Activated naive CD4-positive, alpha-beta T cell treated with anti-CD3 and anti-CD28 coated beads for 36 hours (primary cell): ENCODE results near the gene EEIG1. TPM values are rescaled to one million over a fixed set of nuclear protein-coding genes. Genes with fewer than 3 reads are reported as not detected.

Experiments
- CTCF ChIA-PET: fragments of 350-600 bp; sonication (Branson Sonifier 250); formaldehyde crosslinking; loops from one replicate; lab custom pipeline; 2021; ENCODE audit warnings: antibody characterized with exemption; lab: Charles Lee
- DNase-seq: peaks from one replicate; pipeline ENCODE4 v3.0.0-alpha.2; 2020
- H3K27ac Mint-ChIP-seq: one replicate; pipeline ENCODE4 v1.8.0; 2021; ENCODE audit warnings: mild to moderate bottlenecking, mixed read lengths
- H3K27me3 Mint-ChIP-seq: one replicate; pipeline ENCODE4 v1.8.0; 2021; ENCODE audit warnings: low read depth, mixed read lengths
- H3K36me3 Mint-ChIP-seq: one replicate; pipeline ENCODE4 v1.8.0; 2021; ENCODE audit warnings: low read depth, mixed read lengths
- H3K4me1 Mint-ChIP-seq: one replicate; pipeline ENCODE4 v1.8.0; 2021; ENCODE audit warnings: low read depth, mixed read lengths
- H3K4me3 Mint-ChIP-seq: one replicate; pipeline ENCODE4 v1.8.0; 2021; ENCODE audit warnings: mild to moderate bottlenecking, moderate library complexity, mixed read lengths
- H3K9me3 Mint-ChIP-seq: one replicate; pipeline ENCODE4 v1.8.0; 2021; ENCODE audit warnings: mixed read lengths
- intact Hi-C: fragments of 100-400 bp; cut with micrococcal nuclease; formaldehyde crosslinking; loops from one replicate; pipeline ENCODE4 v1.15.1; 2023
- total RNA-seq, 2 experiments: library from RNA; stranded (reverse); gene quantifications; one replicate each; pipeline ENCODE4 v1.2.3, GENCODE V29; 2021

Gene EEIG1
- total RNA-seq, 2 experiments from 2014 or later = 61.0 to 70.8 TPM

GRCh38 chr9:127972236-127972871, 8.4 kb downstream of the EEIG1 start:
- Mint-ChIP-seq H3K4me1 (peaks cover 94% of the 10 kb centered on the region), H3K27ac (peak overlapping the region; percentile 87), H3K4me3 (peak overlapping the region; percentile 94), H3K36me3 (peaks cover 24% of the 10 kb centered on the region), H3K27me3 (no peaks in the 10 kb centered on the region), H3K9me3 (no peaks in the 10 kb centered on the region)
- intact Hi-C loops = no loop called here
- no peak for DNase-seq
- CTCF ChIA-PET = interaction anchor here (1.1 to 15.2 kb wide), 6 partner anchors 15 to 61 kb away, joined by 3 to 142 read pairs (median 42); no protein-coding TSS in a partner anchor

- Mint-ChIP-seq H3K27me3 (no peaks in the 10 kb centered on the region), H3K36me3 (peaks cover 22% of the 10 kb centered on the region), H3K4me1 (peaks cover 96% of the 10 kb centered on the region), H3K9me3 (no peaks in the 10 kb centered on the region), H3K27ac (peak overlapping the region; percentile 99), H3K4me3 (peak overlapping the region; percentile 94)
- intact Hi-C loops = loop anchor here (2.0 kb wide), 2 partner anchors 35 to 305 kb away; partner anchors contain the start of genes GOLGA2 and SWI5
- peak; percentile 48 for DNase-seq
- CTCF ChIA-PET = interaction anchor here (1.1 to 15.2 kb wide), 6 partner anchors 14 to 62 kb away, joined by 3 to 142 read pairs (median 8); no protein-coding TSS in a partner anchor
Measured at GRCh38 chr9:127971357-127972235, 9.2 kb downstream of the EEIG1 start.

- Mint-ChIP-seq H3K36me3 (peaks cover 16% of the 10 kb centered on the region), H3K27ac (peak overlapping the region; percentile 99), H3K9me3 (no peaks in the 10 kb centered on the region), H3K4me3 (peak overlapping the region; percentile 72), H3K27me3 (no peaks in the 10 kb centered on the region), H3K4me1 (peaks cover 96% of the 10 kb centered on the region)
- intact Hi-C loops = loop anchor here (1.0 to 2.0 kb wide), 7 partner anchors 11 to 306 kb away; partner anchors contain the start of genes GOLGA2 and SWI5
- CTCF ChIA-PET = interaction anchor here (1.0 to 15.2 kb wide), 8 partner anchors 9 to 63 kb away, joined by 3 to 142 read pairs (median 6); no protein-coding TSS in a partner anchor
- DNase-seq = peak; percentile 93
Measured at GRCh38 chr9:127970401-127971313, 10.1 kb downstream of the EEIG1 start.

GRCh38 chr9:127968700-127969383, 11.9 kb downstream of the EEIG1 start:
- peak; percentile 68 for DNase-seq
- intact Hi-C loops = no loop called here

GRCh38 chr9:127968042-127968441, 12.7 kb downstream of the EEIG1 start:
- Mint-ChIP-seq H3K27me3 (no peaks in the 10 kb centered on the region), H3K9me3 (no peaks in the 10 kb centered on the region), H3K36me3 (peaks cover 20% of the 10 kb centered on the region), H3K4me1 (peaks cover 97% of the 10 kb centered on the region), H3K4me3 (peak overlapping the region; percentile 72), H3K27ac (peak overlapping the region; percentile 99)
- intact Hi-C loops = no loop called here
- peak; percentile 83 for DNase-seq
- CTCF ChIA-PET = interaction anchor here (1.5 kb wide), 1 partner anchor 26 kb away, joined by 5 read pairs; no protein-coding TSS in a partner anchor

More at GRCh38 chr9:127968700-127969383, 11.9 kb downstream of the EEIG1 start:
- Mint-ChIP-seq H3K4me3 (peak overlapping the region; percentile 72), H3K27ac (peak overlapping the region; percentile 99), H3K36me3 (peaks cover 16% of the 10 kb centered on the region), H3K4me1 (peaks cover 96% of the 10 kb centered on the region), H3K9me3 (no peaks in the 10 kb centered on the region), H3K27me3 (no peaks in the 10 kb centered on the region)
- CTCF ChIA-PET = interaction anchor here (2.9 to 15.2 kb wide), 2 partner anchors 58 to 65 kb away, joined by 8 to 142 read pairs; no protein-coding TSS in a partner anchor

- Mint-ChIP-seq H3K27me3 (no peaks in the 10 kb centered on the region), H3K4me3 (peak overlapping the region; percentile 35), H3K9me3 (no peaks in the 10 kb centered on the region), H3K4me1 (peaks cover 97% of the 10 kb centered on the region), H3K27ac (peak overlapping the region; percentile 99), H3K36me3 (peaks cover 18% of the 10 kb centered on the region)
- no peak for DNase-seq
- intact Hi-C loops = no loop called here
- CTCF ChIA-PET = interaction anchor here (0.7 to 1.8 kb wide), 3 partner anchors 14 to 67 kb away, joined by 3 to 9 read pairs (median 5); no protein-coding TSS in a partner anchor
Measured at GRCh38 chr9:127967151-127967809, 13.5 kb downstream of the EEIG1 start.

GRCh38 chr9:127966416-127967150, 14.2 kb downstream of the EEIG1 start:
- peaks cover 23% of the 10 kb centered on the region for H3K36me3 Mint-ChIP-seq
- CTCF ChIA-PET = interaction anchor here (0.7 to 3.7 kb wide), 6 partner anchors 8 to 68 kb away, joined by 3 to 22 read pairs (median 6); no protein-coding TSS in a partner anchor
- no peaks in the 10 kb centered on the region for H3K27me3 Mint-ChIP-seq
- DNase-seq = no peak
- H3K27ac Mint-ChIP-seq = peak overlapping the region; percentile 99
- H3K4me1 Mint-ChIP-seq = peaks cover 97% of the 10 kb centered on the region
- H3K4me3 Mint-ChIP-seq = peak overlapping the region; percentile 84
- intact Hi-C loops = no loop called here
- no peaks in the 10 kb centered on the region for H3K9me3 Mint-ChIP-seq

- H3K27ac Mint-ChIP-seq = peak overlapping the region; percentile 99
- intact Hi-C loops = no loop called here
Measured at GRCh38 chr9:127965953-127966352, 14.8 kb downstream of the EEIG1 start.

GRCh38 chr9:127963359-127964064, 17.3 kb downstream of the EEIG1 start:
- Mint-ChIP-seq H3K9me3 (no peaks in the 10 kb centered on the region), H3K4me1 (peaks cover 98% of the 10 kb centered on the region), H3K27me3 (no peaks in the 10 kb centered on the region), H3K36me3 (peaks cover 29% of the 10 kb centered on the region), H3K27ac (peak overlapping the region; percentile 99), H3K4me3 (peak overlapping the region; percentile 84)
- intact Hi-C loops = no loop called here
- peak; percentile 72 for DNase-seq
- CTCF ChIA-PET = interaction anchor here (0.6 to 3.7 kb wide), 8 partner anchors 8 to 71 kb away, joined by 3 to 22 read pairs (median 5); no protein-coding TSS in a partner anchor

More at GRCh38 chr9:127965953-127966352, 14.8 kb downstream of the EEIG1 start:
- H3K4me1 Mint-ChIP-seq = peaks cover 98% of the 10 kb centered on the region
- peak overlapping the region; percentile 84 for H3K4me3 Mint-ChIP-seq
- no peaks in the 10 kb centered on the region for H3K27me3 Mint-ChIP-seq
- H3K36me3 Mint-ChIP-seq = peaks cover 28% of the 10 kb centered on the region
- no peaks in the 10 kb centered on the region for H3K9me3 Mint-ChIP-seq
- CTCF ChIA-PET = interaction anchor here (1.6 to 3.7 kb wide), 4 partner anchors 9 to 69 kb away, joined by 5 to 22 read pairs (median 8); no protein-coding TSS in a partner anchor
- DNase-seq = no peak
